Skin epidermis (tissue), 12 donors: ENCODE data around the gene RPS27L.

Experiments
- H3K27ac ChIP-seq, 21 experiments: fragments of 200-600 bp; sonication (generic) in 11 of 21; one replicate each; pipeline ENCODE4 v1.5.0; 2020; ENCODE audit warnings: mild to moderate bottlenecking in 3 of 21, inconsistent platforms in 2 of 21, moderate library complexity in 2 of 21
- H3K4me3 ChIP-seq, 7 experiments: fragments of 200-600 bp; sonication (generic) in 2 of 7; one replicate each; pipeline ENCODE4 v1.5.0; 2020; ENCODE audit warnings: inconsistent platforms in 2 of 7, mild to moderate bottlenecking in 2 of 7, moderate library complexity in 1 of 7

The RPS27L gene

DNA sequence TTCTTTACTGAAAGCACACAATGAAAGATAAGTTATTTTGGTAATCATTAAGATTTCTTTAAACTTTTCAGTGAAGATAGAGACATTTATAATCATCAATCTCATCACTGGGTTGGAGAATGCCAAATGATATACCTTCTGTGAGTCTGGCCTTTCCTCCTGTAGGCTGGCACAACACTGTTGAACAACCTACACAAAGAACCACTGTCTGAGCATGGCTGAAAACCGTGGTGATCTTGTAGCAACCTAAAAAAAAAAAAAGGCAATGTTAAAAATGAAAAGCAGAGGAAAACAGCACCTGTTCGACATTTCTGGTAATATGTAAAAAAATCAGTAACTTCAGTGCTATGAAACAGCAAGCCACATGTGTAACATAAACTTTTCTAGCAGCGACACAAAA lies 1.8 kb downstream of the RPS27L start:
- Histone ChIP-seq H3K27ac (peak overlapping the region in 3 of 21 experiments; percentile 11 to 97 (median 97)), H3K4me3 (peak overlapping the region in 5 of 7 experiments; percentile 47 to 94 (median 73))

DNA sequence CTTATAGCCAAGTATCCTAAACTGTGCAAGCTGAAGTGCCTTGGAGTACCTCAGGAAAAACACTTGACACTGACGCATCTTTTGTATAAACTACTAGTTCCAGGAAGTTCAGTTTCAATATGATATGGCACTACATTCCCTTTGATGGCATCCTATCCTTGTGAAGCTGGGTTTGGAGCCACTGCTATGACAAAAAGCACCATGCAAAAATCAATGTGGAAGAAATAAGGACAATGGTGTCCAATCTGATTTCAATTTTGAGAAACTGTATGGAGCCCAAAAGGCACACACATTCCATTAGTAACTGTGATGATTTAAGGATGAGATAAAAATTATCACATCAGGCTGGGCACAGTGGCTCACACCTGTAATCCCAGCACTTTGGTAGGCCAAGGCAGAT lies 5.6 kb downstream of the RPS27L start:
- Histone ChIP-seq H3K4me3 (no peak overlapping the region), H3K27ac (no peak overlapping the region)

DNA sequence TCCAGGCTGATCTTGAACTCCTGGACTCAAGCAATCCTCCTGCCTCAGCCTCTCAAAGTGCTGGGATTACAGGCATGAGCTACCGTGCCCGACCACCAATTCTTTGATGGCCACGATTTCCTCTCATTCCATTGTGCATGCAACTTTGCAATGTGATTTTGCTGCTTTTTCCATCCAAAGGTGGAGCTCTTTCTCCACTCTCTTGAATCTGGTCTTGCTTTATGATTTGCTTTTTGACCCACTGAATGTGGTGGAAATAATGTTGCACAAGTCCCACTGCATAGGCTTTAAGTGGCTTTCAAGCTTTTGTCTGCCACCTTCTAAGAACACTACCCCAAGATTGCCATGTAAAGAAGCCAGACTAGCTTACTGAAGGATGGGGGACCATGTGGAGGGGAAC lies 10.6 kb downstream of the RPS27L start:
- H3K4me3 ChIP-seq = no peak overlapping the region
- no peak overlapping the region for H3K27ac ChIP-seq

DNA sequence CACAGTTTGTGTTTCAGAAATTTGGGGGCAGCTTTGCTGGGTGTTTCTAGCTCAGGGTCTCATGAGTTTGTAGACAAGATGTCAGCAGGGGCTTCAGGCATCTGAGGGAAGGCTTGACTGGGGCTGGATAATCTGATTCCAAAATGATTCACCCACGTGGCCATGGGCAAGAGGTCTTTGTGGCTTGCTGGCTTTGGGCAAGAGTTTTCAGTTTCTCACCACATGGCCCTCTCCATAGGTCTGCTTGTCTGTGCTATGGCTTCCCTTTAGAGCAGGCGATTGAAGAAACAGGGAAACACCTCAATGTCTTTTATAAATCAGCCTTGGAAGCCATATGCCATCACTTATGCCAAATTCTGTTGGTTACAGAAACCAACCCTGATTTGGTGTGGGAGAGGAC lies 11.9 kb downstream of the RPS27L start:
- H3K27ac ChIP-seq = no peak overlapping the region
- no peak overlapping the region for H3K4me3 ChIP-seq

DNA sequence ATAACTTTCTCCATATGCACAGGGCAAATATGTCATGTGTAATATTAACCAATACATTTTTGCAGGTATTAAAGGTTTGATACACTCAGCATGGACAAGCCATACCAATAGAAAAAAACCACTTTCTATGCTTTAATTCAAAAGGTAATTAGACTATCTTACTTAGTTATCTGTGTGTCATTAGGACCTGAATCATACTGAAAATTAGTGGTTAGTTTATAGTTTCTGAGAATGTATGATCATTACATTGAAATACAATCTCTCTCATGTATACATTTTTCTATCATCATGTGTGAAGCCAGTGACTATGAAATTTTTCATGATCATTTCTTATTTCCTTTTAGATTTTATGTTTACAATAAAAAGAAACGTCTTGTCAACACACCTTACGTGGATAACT lies 16.3 kb downstream of the RPS27L start:
- no peak overlapping the region for H3K27ac ChIP-seq
- no peak overlapping the region for H3K4me3 ChIP-seq

DNA sequence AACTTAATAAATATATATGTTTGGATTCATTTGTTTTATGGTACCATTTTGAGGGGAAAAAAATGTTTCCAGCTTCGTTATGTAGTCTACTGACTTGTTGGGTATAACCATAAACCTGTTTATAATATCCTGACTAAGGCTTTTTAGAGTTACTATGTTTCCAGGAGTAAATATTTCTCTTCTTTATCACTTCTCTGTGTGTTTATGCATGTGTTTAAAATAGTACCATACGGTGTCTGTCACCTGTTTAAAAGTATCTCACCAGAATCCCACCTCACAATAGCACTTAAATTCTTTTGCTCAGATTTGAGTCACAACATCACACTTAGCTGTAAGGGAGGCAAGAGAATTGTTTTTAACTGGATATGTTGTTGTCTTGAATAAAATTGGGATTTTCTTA lies 20.5 kb downstream of the RPS27L start:
- H3K27ac ChIP-seq = peak overlapping the region in 11 of 21 experiments; percentile 48 to 89 (median 74)
- no peak overlapping the region for H3K4me3 ChIP-seq

DNA sequence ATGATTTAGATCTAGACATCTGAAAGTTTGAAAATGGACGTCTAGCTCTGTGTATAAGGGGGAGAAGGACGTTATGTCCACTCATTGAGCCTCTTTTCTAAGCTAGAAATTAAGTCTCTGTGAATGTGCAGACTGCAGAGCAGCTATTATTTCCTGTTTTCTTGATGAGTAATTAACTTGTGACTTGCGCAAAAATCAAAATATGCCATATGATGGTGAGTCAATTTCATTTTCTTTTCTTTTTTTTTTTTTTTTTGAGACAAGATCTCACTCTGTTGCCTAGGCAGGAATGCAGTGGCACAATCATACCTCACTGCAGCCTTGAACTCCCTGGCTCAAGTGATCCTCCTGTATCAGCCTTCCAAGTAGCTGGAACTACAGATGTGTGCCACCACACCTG lies 21.5 kb downstream of the RPS27L start:
- no peak overlapping the region for H3K4me3 ChIP-seq
- peak overlapping the region in 18 of 21 experiments; percentile 24 to 89 (median 66) for H3K27ac ChIP-seq

DNA sequence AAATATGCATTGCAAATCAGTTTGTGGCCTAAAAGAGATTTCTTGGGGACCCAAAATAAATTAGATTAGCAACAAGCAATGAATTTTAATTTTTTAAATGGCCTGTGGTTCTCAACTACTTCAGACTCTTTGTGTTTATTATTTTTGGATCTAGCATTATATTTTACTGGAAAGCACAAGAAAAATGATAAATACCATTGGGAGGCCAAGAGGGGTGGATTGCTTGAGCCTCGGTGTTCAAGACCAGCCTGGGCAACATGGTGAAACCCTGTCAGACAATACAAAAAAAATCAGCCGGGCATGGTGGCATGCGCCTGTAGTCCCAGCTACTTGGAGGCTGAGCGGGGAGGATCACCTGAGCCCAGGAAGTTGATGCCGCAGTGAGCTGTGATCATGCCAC lies 22.0 kb downstream of the RPS27L start:
- Histone ChIP-seq H3K4me3 (no peak overlapping the region), H3K27ac (peak overlapping the region in 20 of 21 experiments; percentile 24 to 89 (median 64))

DNA sequence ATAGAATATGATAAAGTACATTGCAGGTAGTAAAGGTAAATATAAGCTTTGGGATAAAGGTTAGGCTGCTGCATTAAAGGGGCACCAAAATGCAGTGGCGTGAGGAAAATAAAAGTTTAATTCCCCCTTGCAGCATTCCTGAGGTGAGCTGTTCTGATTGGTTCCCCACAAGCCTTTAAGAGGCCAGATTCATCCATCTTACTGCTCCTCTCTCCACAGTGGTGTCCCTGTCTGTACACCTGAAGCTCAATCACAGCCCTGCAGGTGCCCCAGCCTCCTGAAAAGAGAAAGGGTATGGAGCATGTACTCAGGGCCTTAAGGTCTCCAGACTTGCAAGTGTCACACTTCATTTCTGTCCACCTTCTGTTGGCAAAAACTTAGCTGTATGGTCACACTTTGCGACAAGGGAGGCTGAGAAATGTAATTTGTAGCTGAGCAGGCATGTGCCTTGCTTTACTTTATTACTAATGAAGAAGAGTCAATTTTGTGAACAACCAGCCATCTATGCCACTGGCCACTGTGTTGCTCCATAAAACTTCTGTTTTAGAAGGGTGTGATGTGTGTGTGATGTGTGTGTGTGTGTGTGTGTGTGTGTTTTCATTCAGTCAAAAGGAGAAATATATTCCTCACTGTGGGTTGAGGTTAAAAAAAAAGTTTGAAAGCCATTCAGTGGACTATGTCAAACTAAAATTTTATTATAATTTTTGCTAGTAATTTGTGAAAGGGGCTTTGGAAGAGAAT lies 22.9 kb downstream of the RPS27L start:
- H3K4me3 ChIP-seq = no peak overlapping the region
- peak overlapping the region in 11 of 21 experiments; percentile 15 to 87 (median 70) for H3K27ac ChIP-seq

DNA sequence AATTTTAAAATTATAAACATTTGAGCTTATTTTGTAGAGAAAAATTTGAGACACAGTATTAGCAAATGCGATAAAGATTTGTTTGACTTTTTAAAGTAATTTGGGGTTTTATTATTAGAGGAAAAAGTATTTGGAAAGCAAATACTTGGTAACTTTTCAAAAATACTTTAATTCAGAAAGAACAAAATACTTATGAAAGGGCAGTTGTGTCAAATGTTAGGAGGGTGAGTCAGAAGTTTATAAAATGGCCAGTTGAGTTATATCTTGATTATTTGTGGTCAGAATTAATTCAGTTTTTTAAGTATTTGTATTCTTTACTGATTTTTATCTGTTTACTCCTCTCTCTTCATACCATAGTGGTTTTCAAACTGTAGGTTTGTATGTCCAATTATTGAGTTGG lies 23.5 kb downstream of the RPS27L start:
- Histone ChIP-seq H3K27ac (peak overlapping the region in 6 of 21 experiments; percentile 2 to 87 (median 57)), H3K4me3 (no peak overlapping the region)

DNA sequence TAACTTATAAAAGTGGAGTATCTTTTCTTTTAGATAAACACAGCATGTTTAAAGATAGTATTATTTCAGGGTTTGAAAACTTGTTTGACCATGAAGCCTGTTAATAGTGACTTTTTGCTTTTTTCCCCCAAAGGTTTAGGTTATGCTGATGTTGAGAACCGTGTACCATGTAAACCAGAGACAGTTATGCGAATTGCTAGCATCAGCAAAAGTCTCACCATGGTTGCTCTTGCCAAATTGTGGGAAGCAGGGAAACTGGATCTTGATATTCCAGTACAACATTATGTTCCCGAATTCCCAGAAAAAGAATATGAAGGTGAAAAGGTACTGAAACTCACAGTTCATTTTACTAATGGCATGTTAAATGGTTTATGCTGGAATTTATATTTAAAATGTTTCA lies 30.6 kb downstream of the RPS27L start:
- Histone ChIP-seq H3K27ac (peak overlapping the region in 1 of 21 experiments; percentile 8), H3K4me3 (no peak overlapping the region)

DNA sequence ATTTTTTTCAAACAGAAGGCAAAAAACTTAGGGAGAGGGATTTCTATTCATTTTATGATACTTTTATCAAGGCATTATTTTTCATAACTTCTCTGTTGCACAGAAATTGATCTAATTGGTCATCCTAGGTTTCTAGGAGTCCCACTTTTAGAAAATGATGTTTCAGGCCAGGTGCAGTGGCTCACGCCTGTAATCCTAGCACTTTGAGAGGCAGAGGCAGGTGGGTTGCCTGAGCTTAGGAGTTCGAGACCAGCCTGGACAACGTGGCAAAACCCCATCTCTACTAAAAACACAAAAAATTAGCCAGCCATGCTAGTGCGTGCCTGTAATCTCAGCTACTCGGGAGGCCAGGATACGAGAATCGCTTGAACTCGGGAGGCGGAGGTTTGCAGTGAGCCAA lies 32.8 kb downstream of the RPS27L start:
- Histone ChIP-seq H3K4me3 (no peak overlapping the region), H3K27ac (no peak overlapping the region)

DNA sequence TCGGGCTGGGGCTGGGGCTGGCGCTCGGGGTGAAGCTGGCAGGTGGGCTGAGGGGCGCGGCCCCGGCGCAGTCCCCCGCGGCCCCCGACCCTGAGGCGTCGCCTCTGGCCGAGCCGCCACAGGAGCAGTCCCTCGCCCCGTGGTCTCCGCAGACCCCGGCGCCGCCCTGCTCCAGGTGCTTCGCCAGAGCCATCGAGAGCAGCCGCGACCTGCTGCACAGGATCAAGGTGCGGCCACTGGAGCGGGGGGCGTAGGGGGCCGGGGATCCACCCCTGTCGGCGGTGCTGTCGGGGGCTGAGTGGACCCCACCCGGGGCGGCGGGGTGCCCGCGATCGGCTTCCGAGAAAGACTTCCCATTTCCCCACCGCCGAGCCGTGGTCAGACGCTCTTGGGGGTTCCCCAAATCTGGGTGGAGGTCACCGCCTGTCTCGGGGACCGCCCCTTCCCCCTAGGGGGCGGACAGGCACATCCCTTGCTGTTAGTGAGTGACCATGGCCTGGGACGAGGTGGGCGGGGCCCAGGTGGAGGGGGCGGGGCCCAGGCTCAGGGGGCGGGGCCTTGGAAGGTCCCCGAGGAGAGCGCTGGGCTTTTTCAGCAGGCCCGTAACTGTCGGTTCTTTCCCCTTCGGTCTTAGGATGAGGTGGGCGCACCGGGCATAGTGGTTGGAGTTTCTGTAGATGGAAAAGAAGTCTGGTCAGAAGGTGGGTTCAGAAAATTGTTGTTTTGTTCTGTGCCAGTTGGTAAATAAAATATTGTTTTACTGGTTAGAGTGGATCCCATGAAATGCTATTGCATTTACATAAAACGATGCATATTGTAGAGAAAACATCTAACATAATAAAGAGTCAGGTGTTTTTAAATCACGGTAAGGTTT lies 35.0 kb downstream of the RPS27L start:
- H3K4me3 ChIP-seq = peak overlapping the region; percentile 66 to 100 (median 93)
- H3K27ac ChIP-seq = peak overlapping the region; percentile 80 to 99 (median 94)

DNA sequence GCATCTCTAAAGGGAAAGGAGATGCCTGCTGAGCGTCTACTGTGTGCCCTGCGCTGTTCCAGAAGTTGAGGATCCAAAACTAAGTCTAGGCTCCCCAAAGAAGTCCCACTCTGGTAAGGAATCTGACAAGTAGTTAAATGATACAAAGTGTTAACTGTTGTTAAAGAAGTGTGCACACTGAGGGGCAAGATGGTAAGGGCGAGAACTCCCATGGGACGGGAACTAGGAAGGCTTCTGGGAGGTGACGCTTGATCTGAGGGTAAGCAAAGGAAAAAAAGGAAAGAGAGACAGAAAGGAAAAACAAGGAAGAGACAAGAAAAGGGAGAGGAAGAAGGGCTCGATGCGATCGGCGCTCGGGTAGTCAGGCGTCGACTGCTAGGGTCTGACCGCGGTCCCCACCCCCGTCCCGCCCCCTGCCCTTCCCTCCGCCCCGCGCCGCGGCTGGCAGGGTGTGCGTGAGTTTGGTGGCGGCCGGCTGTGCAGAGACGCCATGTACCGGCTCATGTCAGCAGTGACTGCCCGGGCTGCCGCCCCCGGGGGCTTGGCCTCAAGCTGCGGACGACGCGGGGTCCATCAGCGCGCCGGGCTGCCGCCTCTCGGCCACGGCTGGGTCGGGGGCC lies 35.8 kb downstream of the RPS27L start, which contains the start of gene LACTB:
Gene LACTB, plus strand, starts transcription at position 480 of the 620 bp plus-strand sequence. Its CDS starts 11 bp downstream, at position 491.
- Histone ChIP-seq H3K4me3 (peak within 1 kb of the TSS; percentile 66 to 100 (median 93)), H3K27ac (peak within 1 kb of the TSS; percentile 80 to 99 (median 94))

DNA sequence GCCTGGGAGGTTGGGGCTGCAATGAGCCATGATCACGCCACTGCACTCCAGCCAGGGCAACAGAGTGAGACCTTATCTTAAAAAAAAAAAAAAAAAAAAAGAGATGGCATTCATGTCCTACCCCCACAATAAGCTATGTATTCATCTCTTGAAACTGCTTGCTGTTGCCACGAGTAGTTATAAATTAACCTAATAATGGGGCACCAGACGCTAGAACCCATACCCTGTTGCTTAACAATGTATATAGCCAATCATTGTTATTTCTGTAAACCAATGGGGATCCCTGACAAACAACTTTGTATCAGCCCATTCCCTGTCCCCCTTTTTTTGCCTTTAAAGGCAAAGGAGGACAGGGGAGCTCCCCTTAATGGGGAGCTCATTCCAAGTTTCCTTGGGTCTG lies 38.4 kb downstream of the RPS27L start:
- no peak overlapping the region for H3K4me3 ChIP-seq
- no peak overlapping the region for H3K27ac ChIP-seq

DNA sequence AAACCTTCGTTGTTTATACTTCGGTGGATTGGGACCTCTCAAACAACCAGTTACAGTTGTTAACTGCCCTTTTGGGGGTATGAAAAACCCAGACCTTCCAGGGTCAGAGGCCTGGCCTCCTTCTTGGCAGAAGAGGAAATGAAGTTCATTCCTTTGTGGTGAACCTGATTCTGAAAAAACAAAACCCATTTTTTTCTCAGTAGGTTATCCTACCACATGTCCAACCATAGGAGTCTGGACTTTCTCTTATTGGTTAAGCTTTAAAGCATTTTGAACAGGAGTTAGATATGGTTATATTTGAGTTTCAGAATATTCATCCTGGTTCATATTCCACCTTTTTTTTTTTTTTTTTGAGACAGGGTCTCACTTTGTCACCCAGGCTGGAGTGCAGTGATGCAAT lies 42.8 kb downstream of the RPS27L start:
- H3K4me3 ChIP-seq = no peak overlapping the region
- H3K27ac ChIP-seq = no peak overlapping the region

DNA sequence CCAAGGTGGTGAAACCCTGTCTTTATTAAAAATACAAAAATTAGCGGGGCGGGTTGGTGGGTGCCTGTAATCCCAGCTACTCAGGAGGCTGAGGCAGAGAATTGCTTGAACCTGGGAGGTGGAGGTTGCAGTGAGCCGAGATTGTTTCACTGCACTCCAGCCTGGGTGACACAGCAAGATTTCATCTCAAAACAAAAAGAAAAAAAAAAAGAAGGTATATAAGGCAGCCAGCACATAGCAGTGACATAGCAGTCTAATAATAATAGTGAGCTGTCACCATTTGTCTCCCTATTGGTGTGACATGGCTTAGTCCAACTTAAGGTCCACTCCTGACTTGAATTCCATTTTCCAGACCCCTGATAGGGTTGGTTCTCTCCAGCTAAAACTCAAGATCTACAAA lies 44.4 kb downstream of the RPS27L start:
- Histone ChIP-seq H3K4me3 (no peak overlapping the region), H3K27ac (no peak overlapping the region)

DNA sequence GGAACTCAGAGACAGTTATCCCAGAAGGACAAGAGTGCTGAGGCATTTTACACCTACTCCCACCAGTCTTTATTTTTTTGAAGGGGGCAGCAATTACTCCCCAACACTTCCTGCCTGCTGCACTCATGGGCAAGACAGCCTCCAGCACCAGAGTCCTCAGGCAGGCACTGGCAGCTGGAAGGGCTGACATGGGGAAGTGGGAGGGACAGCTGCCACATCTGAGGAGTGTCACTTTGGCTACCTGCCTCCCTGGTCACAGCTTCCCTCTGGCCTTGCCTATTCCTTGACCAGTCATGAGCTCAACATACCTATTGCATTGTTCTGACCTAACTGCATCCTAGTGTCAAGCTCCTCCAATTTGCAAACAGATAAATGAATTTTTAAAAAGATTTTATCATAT lies 45.8 kb downstream of the RPS27L start:
- no peak overlapping the region for H3K27ac ChIP-seq
- H3K4me3 ChIP-seq = no peak overlapping the region

DNA sequence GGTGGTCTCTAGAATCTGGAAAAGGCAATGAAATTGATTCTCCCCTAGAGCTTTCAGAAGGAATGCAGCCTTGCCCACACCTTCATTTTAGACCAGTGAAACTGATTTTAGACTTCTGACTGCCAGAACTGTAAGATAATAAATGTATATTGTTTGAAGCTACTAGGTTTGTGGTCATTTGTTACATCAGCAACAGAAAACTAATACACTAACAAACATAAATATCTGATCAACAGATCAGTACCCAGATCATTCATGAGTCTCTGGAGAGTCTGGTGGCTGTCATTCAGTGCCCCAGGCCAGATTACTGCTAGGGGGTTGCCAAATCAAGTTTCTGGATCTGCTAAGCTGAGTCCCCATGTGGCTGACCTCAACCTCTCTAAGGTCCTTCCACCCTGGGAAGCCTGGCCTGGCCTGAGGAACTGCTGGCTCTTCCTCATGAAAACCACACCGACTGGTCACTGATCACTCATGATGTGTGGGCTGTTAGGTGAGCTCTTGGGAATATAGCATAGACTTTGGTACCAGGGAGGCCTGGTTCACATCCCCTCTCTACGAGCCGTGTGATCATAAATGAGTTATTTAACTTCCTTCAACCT lies 46.8 kb downstream of the RPS27L start:
- no peak overlapping the region for H3K27ac ChIP-seq

DNA sequence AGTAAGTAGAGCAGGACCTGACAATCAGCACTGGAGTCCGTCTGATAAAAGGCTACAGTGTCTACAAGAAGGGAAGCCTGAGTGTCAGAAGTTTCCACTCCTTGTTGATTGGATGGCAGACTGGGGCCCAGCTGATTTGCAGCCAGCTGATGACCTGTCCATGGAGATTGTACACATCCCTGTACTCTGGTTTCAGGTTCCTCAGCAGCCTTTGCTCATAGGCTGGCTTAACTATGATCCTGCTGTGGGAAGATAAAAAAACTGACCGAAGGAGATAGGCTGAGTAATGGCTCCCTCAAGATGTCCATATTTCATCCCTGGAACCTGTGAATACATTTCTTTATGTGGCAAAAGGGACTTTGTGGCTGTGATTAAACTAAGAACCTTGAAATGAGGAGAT lies 47.4 kb downstream of the RPS27L start:
- Histone ChIP-seq H3K27ac (no peak overlapping the region), H3K4me3 (no peak overlapping the region)

More for the DNA sequence above, 46.8 kb downstream of the RPS27L start:
- H3K4me3 ChIP-seq = no peak overlapping the region
